ENCODE results near the gene GPR25.

Gene GPR25

DNA sequence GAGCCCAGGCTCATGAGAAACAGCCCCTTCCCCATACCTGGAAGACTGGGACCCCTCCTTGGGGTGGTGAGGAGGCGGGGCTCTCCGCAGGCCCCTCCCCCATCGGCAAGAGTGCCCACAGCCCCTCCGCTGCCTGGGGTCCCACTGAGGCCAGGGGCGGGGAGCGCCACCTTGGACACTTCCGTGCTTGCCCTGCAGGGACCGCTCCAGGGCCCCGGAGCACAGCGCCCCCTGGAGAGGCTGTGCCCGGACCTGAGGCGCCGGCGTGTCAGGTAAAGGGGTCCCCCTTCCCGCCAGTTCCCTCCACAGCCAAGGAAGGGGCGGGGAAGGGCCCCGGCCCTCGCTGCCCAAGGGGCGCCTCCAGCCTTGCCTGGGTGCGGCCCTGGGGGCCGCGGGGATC is 43.4 kb downstream of the GPR25 start:
- no peak for DNase-seq (ENCODE audit: low read depth)

DNA sequence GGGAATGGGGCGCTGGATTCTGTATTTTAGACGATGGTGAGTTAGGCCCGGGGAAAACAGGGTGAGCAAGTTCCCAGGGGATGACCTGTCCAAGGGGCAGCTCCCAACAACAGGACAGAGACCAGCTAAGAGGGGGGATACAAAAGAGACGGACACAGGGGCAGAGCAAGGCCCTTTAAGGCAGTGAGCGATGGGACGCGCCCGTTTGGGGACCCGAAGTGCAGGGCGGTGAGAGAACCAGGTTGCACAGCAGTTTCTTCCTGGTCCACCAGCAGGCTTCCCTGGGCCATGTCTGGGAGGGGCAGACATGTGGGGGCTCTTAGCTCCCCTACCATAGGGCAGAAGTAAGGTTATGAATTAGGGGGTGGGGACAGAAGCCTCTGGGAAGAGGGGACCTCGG is 43.9 kb downstream of the GPR25 start:
- DNase-seq (ENCODE audit: low read depth), result no peak

DNA sequence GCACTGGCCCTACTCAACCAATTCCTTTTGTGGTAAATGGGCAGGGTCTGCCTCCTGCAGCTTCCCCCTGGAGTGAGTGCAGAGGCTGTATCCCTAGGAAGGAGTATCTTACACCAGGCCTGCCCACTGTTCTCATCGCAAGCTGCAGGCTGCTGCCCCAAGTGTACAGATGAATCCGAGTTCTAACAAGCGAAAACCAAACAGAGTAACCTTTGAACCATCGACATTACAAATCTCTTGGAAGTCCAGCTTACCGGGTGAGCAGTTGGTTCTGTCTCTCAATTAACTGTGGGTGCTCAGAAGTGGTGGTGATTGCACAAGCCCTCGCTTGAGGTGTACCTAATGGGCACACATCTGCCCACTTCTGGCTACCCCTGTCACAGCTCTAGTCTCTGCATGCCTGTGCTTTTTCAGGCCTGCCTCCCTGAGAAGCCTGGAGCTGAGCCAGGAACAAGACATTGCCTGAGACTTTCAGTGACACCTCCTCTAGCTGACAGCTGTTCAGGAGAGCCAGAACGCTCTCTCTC is 44.6 kb downstream of the GPR25 start:
- no peak for DNase-seq (ENCODE audit: low read depth)

DNA sequence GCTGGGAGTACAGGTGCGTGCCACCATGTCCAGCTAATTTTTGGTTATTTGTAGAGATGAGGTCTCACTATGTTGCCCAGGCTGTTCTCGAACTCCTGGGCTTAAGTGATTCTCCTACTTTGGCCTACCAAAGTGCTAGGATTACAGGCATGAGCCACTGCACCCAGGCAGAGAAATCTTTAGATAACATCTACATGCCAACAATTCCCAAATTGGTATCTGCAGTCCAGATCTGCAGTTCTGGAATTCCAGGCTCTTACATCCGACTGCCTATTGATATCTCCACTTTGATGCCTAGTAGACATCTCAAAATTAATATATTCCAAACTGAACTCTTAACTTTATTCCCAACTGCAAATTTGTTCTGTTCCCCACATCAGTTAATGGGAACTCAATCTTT is 45.2 kb downstream of the GPR25 start:
- no peak for DNase-seq (ENCODE audit: low read depth)

DNA sequence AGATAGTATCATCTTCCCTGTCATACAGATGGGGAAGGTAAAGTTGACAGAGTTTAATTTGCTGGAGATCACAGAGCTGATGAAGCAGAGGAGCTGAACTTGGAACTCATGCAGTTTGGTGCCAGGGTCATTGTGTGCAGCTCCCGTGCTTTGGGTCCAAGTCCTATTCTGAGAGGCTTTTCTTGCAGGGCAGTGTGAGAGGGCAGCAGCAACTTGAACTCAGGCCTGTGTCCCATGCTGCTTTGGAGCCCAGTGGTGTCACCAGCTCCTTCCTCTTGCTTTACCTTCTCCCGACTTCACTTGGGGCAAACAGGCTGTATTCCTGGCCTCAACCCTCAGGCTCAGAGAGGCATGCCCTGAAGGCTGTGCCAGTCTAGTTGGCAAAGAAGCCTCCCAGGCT is 46.6 kb downstream of the GPR25 start:
- DNase-seq (ENCODE audit: low read depth), result no peak

DNA sequence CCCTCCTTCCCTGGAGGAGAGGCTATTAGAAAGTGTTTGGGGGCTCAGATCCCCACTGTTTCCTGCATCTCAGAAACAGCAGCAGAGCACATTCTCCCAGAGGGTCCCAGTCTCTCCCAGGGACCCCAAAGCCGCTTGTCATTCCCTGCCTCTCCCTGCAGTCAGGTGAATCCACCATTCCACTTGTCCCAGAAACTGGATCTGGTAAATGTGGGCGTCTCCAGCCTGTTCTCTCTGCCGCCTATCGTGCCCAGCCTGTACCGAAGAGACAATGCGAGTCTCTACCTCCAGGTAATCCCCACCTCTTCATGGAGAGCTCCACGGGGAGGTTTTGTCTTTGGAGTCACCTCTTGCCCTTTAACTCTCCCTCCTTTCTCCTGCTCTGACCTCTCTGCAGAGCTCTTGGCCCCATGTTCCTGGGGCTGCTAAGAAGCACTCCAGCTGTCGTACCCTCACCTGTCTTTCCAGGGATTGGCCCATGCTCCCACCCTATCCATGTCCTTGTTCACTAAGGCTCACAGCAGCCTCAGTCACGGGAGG is 48.9 kb downstream of the GPR25 start:
- DNase-seq (ENCODE audit: low read depth), result no peak

DNA sequence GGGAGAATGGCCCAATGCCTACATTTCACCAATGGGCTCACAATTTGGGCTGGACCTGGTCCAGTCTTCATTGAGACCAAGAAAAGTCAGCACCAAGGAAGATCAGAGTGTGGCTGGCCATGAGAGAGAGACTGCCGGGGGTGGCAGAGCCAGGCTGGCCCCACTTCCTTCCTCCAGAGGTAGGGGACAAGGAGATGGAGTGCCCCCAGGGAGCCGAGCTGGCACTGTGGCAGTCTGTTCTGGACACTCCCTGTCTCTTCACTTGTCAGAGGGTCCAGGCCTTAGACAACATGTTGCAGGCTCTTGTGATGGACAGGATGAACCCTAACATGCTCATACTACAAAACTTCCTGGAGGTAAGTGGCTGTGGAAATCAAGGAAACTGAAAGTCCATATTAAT is 49.6 kb downstream of the GPR25 start:
- no peak for DNase-seq (ENCODE audit: low read depth)

DNA sequence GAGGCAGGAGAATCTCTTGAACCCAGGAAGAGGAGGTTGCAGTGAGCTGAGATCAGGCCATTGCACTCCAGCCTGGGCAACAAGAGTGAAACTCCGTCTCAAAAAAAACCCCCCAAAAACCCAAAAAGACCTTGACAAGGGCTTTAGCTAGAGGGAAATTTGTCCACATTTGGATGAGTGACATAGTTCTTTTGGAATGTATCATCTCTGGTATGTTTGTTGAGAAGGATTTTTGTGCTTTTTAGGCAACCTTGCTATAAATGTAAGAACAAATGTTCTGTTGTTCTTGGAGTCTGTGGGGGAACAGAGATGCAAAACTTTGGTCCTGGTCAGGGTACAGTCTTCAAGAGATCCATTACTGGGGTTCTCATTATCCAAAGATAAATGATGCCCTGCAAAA is 50.8 kb downstream of the GPR25 start:
- no peak for DNase-seq (ENCODE audit: low read depth)

Measured in GM04503 (cell line).